NCI-H524 treated with DMSO at 0.1 percent for 48 hours (cell line): ENCODE measurements around the gene HCN4.
"Not testable (repeated sequence)": the region's sequence is repeated elsewhere in the genome, so short reads cannot be mapped to it uniquely, and the experiment has no call there.

Experiments
- DNase-seq: peaks from one replicate; lab custom pipeline; 2025; lab: John Stamatoyannopoulos, UW

Gene HCN4

DNA sequence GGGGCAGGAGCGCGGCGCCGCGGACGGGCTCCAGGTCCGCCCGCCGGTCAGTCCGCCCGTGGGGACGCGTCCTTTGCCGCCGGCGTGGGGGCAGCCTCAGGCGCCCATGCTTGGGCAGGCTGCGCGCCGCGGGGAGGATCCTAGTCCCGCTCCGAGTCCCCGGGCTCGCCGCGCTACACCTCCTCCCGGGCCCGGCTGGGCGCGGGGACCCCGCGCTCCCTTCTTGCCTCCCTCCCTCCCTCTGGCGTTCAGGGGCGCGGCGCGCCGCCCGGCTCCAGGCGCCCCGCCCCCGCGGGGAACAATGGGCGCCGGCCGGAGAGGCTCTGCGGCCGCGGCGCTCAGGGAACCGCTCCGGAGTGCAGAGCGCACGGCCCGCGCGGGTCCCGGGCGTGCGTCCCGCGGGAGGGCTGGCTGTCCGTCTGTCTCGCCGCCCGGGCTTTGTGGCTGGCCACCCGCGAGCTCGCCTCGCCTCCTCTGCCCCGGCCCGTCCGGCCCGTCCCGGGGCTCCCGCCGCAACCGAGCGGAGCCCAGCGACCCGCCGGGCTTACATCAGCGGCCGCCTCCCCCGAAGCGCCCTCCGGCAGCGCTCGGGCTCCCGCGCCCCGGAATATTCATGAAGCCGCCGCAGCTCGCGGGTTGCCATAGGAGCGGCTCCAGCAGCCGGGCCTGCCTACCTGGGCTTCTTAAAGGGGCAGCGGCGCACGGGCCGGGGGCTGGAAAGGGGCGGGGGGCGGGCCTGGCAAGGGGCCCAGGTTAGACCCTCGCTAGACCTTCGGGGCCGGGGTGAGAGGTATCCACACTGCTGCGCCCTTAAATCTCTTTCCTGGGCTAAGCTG is at the start of gene HCN4:
TSS of gene HCN4 (minus strand) at position 658 of the 836 bp plus-strand sequence. CDS start 688 bp downstream, outside the sequence.
- no peak for DNase-seq

GRCh38 chr15:73414876-73415275 is 46.1 kb upstream of the HCN4 start:
- DNase-seq: peak; percentile 8

DNA sequence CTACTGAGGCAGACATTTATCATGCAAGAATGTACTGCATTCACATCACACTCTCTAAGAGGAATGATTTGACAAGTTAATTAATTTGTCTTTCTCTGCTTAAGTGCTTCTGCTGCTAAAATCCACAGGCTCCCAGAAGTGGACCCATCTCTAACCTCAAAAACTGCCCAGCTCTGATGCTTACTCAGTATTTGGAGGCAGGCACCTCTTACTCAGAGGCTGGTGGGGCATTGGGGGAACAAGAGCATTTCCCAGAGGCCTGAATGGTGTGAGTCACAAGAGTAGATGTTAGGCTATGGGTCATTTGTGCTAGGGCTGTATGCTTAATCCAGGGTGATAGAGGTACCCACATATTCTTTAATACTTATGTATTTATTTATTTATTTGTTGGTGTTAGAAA is 34.4 kb upstream of the HCN4 start:
- DNase-seq: no peak

DNA sequence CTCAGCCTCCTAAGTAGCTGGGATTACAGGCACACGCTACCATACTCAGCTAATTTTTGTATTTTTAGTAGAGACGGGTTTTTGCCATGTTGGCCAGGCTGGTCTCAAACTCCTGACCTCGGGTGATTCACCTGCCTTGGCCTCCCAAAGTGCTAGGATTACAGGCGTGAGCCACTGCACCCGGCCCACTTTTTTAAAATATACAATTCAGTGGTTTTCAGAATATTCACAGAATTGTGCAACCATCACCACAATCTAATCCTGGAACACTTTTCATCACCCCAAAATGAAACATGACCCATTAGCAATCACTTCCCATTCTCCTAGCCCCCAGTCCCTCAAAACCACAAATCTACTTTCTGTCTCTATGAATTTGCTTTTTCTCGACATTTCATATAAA is 31.5 kb upstream of the HCN4 start:
- DNase-seq: not testable (repeated sequence)

DNA sequence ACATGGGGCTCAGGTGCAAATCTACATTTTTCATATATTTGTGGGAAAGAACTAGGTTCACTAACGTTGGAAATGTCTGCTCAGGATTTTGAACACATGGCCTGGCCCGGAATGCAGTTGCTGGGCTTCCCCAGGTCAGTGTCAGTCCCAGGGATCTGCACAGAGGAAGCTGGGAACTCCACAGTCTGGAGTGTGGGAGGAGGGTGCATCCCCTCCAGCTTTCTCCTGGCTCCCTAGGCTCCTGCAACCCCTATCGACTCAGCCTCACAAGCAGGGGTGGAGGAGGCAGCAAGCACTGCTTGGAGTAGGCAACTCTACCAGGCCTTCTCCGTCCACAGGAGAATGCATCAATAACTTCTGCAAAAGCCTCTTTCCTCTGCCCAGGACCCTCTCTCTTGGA is 30.1 kb upstream of the HCN4 start:
- no peak for DNase-seq

- DNase-seq: peak; percentile 82
Measured at GRCh38 chr15:73397461-73397860, 28.7 kb upstream of the HCN4 start.

DNA sequence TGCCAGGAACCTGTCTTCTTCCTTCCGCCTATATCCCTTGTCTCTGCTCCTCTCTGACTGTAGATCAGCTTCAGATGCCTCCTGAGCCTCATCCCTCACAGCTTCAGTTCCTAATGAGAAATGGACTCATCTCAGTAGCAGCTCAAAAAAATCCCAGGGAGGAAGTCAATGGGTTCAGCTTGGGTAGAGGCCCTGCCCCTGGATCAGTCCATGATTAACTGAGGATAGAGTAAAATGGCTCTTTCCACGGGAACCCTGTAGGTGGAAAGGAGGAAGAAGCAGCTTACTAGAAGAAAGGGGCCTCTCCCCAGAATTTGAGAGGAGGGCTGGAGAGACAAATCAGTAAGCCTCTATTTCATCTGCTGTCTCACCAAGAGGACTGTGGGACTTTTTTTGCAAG is 26.9 kb upstream of the HCN4 start:
- no peak for DNase-seq

DNA sequence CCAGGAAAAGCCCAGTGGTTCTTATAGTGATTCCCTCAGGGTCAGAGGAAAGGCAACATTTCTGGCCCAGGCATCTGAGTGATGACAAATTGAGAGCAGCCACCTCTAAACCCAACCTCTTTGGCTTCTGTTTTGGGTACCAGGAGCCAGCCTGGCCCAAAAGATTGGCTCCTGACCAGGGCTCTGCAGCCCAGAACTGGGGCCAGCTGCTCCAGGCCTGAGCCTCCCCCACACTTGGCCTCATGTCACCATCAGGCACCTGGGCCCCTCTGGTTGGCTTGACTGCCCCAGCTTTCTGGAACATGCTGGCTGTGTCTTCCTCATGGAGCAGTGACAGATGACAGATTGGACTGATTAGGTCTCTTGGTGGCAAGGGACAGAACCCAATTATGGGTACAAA is 26.0 kb upstream of the HCN4 start:
- no peak for DNase-seq

DNA sequence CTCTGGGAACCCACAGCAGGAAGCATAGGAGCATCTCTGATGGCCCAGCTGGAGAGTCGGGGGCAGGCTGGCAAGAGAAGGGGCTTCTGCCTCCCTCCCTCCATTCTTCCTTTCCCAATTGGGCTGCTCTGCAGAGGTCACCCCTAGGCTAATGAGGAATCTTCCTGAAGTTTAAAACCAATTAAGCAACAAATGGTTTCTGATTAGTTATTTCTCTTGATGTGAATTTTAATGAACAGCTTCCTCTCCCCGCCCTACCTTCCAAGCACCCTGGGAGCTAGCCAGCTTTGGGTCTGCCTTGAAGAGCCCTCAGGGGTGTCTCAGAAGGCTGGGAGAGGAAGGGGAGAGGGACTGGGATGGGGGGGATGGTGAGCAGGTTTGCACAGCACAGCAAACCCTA is 24.6 kb upstream of the HCN4 start:
- no peak for DNase-seq

- DNase-seq: no peak
Measured at GRCh38 chr15:73392025-73392424, 23.3 kb upstream of the HCN4 start.

DNA sequence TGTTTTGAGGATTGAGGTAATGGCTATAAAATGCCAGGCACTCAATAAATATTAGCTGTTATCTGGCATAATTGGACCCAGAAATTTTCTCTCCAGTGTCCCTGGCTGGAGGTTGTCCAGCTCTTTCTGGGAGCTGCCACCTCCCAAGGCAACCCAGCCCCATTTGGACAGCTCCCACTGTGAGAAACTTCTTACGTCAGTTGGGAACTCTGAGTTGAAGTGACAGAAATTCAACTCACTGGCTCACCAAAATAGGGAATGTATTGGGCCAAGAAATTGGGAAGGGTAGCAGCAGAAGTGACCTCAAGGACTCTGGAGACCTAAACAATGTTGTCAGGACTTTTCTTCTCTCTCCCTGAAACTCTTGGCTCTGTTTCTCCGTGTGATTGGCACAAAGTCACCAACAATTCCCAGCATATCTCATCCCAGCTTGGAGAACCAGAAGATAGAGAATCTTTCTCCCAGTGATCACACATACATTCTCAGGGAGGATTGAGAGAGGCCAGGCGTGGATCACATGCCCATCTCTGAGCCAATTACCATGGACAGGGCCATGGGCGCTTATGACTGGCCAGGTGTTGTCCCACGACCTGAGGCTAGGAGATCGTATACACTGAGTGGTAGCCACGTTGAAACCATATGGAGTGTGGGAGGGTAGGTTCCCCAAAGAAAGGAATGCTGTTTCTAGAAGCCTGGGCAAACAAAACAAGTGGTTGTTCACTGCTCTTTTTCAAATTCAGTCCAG is 22.5 kb upstream of the HCN4 start:
- no peak for DNase-seq

- no peak for DNase-seq
Measured at GRCh38 chr15:73389971-73390544, 21.3 kb upstream of the HCN4 start.

DNA sequence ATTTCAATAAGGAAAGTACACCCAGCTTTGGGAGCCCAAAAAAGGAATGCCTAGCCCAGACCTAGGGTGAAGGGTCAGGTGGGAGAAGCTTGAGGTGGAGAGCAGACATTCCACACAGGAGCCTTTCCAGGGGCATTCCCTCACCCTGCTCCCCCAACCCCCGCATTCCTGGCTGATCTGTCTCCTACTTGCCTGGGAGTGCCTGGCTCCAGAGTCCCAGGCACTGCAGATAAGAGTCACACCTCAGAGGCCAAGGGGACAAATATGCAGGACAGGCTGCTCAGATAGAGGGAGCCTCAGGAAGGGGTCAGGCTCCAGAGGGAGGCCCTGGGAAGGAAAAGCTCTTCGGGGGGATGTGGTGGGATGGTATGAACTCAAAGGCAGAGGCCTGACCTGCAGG is 20.8 kb upstream of the HCN4 start:
- no peak for DNase-seq

GRCh38 chr15:73388256-73388781 is 19.6 kb upstream of the HCN4 start:
- DNase-seq: no peak

GRCh38 chr15:73387507-73388255 is 18.9 kb upstream of the HCN4 start:
- DNase-seq: no peak

DNA sequence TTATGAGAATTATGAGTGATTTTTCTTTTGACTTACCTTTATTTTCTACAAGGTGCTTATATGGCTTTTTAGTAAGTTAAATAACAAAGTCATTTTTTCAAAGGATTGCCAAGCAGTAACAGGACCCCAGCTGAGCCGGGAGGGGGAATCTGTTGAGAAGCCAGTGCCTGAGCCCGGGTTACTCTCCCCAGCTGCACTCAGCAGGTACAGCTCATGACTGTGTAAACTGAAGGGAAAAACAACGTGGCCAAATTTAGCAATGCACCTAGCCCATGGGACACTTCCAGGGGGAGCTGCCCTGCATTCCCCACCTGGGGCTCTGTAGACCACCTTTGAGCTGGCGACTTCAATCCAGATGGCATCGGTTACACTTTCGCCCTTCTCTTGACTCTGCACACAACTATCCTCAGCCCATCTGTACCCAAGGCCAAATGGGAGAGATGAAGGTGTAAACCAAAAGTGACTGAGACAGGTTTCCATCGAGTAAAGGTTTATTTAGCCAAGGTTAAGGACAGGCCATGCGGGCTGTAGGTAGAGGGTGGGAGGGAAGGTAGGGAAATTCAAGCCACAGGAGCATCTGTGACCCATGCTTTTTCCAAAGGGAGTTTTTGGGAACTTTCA is 18.2 kb upstream of the HCN4 start:
- DNase-seq: no peak

DNA sequence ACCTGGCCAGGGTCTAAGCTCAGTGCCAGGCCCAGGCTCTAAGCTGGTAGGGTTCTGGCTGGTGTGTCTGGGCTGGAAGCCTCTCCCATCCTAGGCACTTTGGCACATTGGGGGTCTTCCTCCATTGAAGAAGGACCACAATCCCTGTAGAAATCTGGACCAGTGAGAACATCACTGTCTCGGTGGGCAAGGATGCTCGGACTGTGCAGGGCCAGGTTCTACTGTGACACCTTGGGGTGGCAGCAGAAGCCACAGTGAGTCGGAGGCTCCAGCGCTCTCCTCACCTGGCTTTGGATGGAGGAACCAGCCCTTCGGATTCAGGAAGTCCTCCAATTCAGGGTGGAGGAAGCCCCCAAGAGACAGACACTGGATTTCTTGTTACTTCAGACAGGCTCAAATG is 17.5 kb upstream of the HCN4 start:
- DNase-seq: no peak

DNA sequence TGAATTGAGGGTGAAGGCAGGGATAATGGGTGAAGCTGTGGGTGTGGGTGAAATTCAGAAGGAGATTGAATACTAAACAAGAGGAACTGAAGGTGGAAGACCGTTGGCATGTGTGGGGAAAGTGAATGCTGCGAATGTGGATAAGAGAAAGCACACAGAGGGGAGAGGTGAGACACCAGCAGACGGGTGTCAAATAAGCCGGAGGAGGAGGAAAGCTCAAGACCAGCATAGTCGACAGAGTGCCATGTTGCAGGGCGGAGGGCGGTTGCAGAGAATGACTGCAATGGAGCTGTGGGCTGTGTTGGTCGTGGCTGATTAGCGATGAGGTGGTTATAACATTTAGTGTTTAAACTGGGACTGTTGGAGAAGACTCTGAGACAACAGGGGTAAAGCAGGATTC is 16.4 kb upstream of the HCN4 start:
- no peak for DNase-seq

DNA sequence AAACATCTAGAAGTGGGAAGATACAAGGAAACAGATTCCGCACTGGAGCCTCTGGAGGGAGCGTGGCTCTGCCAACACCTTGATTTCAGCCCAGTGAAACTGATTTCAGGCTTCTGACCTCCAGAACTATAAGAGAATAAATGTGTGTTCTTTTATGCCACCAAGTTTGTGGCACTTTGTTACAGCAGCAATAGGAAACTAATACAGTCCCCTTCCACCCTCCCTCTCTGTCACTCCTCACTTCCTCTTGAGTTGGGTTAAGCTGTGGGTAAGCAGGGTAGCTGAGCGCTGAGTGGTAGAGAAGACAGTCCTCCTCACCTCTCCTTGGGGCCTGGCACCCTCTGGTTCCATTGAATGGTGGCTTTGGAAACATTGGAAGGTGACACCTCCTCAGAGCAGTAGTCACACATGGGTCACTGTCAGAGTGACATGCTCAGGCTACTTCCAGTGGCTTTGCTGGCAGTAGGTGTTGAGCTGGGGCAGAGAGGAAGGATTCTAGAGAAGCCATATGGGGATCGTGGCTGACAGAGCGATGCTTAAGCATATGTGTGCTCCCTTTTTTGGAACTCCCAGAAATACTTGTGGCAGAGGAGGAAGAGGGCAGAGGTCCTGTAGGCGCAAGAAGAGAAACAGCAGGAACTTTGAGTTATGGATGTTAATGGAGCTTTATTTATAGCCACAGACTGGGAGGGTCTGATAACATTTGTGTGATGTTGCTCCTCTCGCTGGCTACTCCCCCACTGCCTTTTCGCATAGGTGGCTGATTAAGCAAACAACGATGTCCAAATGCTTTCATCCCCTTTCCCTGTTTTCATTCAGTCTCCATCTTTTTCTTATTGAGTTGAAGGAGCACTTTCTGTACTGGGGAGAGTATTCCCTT is 14.8 kb upstream of the HCN4 start:
- no peak for DNase-seq

DNA sequence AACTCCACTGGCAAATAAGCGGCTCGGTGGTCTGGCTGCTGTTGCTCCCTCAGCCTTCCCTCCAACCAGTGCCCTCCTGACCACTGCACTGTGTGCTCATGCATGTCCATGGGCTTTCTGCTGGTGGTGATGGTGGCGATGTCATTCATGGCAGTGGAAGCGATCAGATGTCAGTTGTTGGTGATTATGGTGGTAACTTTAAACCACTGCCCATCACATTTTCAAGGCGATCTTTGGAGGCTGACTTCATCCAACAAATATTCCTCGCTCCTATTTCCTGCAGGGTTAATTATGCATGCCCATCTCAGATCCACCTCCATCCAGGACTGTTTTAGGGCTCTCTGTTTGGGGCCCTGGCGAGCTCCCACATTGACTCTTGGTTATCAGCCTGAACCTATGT is 13.4 kb upstream of the HCN4 start:
- DNase-seq: no peak

- DNase-seq: no peak
Measured at GRCh38 chr15:73380661-73381060, 11.9 kb upstream of the HCN4 start.
